Measurements from ENCODE around the gene ZNF724. TPM values are rescaled to one million over a fixed set of nuclear protein-coding genes. Genes with fewer than 3 reads are reported as not detected.
"Not testable (repeated sequence)": the region's sequence is repeated elsewhere in the genome, so short reads cannot be mapped to it uniquely, and the experiment has no call there.

Gene ZNF724
- total RNA-seq, 5 donors from 2014 or later (not counting 1 experiment from before 2014, with no cell fraction given): 3.3 to 6.5 (median 6.0) TPM

GRCh38 chr19:23259961-23260360 is 9.8 kb upstream of the ZNF724 start:
- Mint-ChIP-seq H3K4me1 (no peaks in the 10 kb centered on the region), H3K27ac (no peak overlapping the region), H3K4me3 (no peak overlapping the region), H3K27me3 (no peaks in the 10 kb centered on the region), H3K9me3 (no peaks in the 10 kb centered on the region), H3K36me3 (peaks cover 47% of the 10 kb centered on the region)
- DNase-seq: no peak
- H3K9me3 ChIP-seq: no peaks in the 10 kb centered on the region
- H3K4me3 ChIP-seq (ENCODE audit: control insufficient read depth in 1 of 2, extremely low read depth in 1 of 2, low read length in 1 of 2): no peak overlapping the region
- CTCF ChIA-PET: no interaction called here
- H3K4me1 ChIP-seq (ENCODE audit: control insufficient read depth in 1 of 2, extremely low read depth in 1 of 2, insufficient read depth in 2 of 2, low read length in 2 of 2): no peaks in the 10 kb centered on the region
- no peaks in the 10 kb centered on the region for H3K27me3 ChIP-seq (replicated peaks in 1 of 2; ENCODE audit: control insufficient read depth in 2 of 2, extremely low read depth in 1 of 2, insufficient read depth in 2 of 2, low read length in 1 of 2)
- ATAC-seq (replicated peaks in 1 of 4): no peak
- no peak overlapping the region for H3K27ac ChIP-seq (ENCODE audit: low read length)
- POLR2A ChIA-PET: no interaction called here
- H3K36me3 ChIP-seq (ENCODE audit: control insufficient read depth in 2 of 2, extremely low read depth in 1 of 2, insufficient read depth in 1 of 2, low read length in 1 of 2): peaks cover 9 to 26% of the 10 kb centered on the region in 2 donors
- WGBS (ENCODE audit: insufficient coverage): 84% methylated on average over 2 of the region's 2 CpGs

GRCh38 chr19:23255700-23256099 is 5.5 kb upstream of the ZNF724 start:
- peak overlapping the region in 1 of 2 donors; percentile 53 for H3K27ac Mint-ChIP-seq
- WGBS (ENCODE audit: insufficient coverage): 100% methylated on average over 3 of the region's 4 CpGs
- ATAC-seq (replicated peaks in 1 of 4) (no peak), DNase-seq (no peak)
- no peaks in the 10 kb centered on the region for H3K27me3 ChIP-seq (replicated peaks in 1 of 2; ENCODE audit: control insufficient read depth in 2 of 2, extremely low read depth in 1 of 2, insufficient read depth in 2 of 2, low read length in 1 of 2)
- no peaks in the 10 kb centered on the region for H3K27me3 Mint-ChIP-seq
- H3K4me3 Mint-ChIP-seq: no peak overlapping the region
- H3K4me1 ChIP-seq (ENCODE audit: control insufficient read depth in 1 of 2, extremely low read depth in 1 of 2, insufficient read depth in 2 of 2, low read length in 2 of 2): no peaks in the 10 kb centered on the region
- H3K9me3 ChIP-seq: no peaks in the 10 kb centered on the region
- H3K27ac ChIP-seq (ENCODE audit: low read length): no peak overlapping the region
- peaks cover 20% of the 10 kb centered on the region for H3K36me3 Mint-ChIP-seq
- no peaks in the 10 kb centered on the region for H3K9me3 Mint-ChIP-seq
- H3K36me3 ChIP-seq (ENCODE audit: control insufficient read depth in 2 of 2, extremely low read depth in 1 of 2, insufficient read depth in 1 of 2, low read length in 1 of 2): peaks cover 9 to 17% of the 10 kb centered on the region in 2 donors
- CTCF ChIA-PET: no interaction called here
- no peak overlapping the region for H3K4me3 ChIP-seq (ENCODE audit: control insufficient read depth in 1 of 2, extremely low read depth in 1 of 2, low read length in 1 of 2)
- no peaks in the 10 kb centered on the region for H3K4me1 Mint-ChIP-seq
- POLR2A ChIA-PET: no interaction called here

- Mint-ChIP-seq H3K27me3 (no peaks in the 10 kb centered on the region), H3K27ac (peak overlapping the region; percentile 4 to 12), H3K4me3 (no peak overlapping the region), H3K36me3 (peaks cover 7% of the 10 kb centered on the region), H3K4me1 (peaks cover 5 to 8% (median 8%) of the 10 kb centered on the region in 3 donors), H3K9me3 (no peaks in the 10 kb centered on the region)
- DNase-seq (no peak), ATAC-seq (replicated peaks in 1 of 4) (no peak)
- Histone ChIP-seq H3K36me3 (ENCODE audit: control insufficient read depth in 2 of 2, extremely low read depth in 1 of 2, insufficient read depth in 1 of 2, low read length in 1 of 2) (peaks cover 5 to 7% of the 10 kb centered on the region in 2 donors), H3K27me3 (replicated peaks in 1 of 2; ENCODE audit: control insufficient read depth in 2 of 2, extremely low read depth in 1 of 2, insufficient read depth in 2 of 2, low read length in 1 of 2) (no peaks in the 10 kb centered on the region), H3K4me1 (ENCODE audit: control insufficient read depth in 1 of 2, extremely low read depth in 1 of 2, insufficient read depth in 2 of 2, low read length in 2 of 2) (peaks cover 2 to 6% of the 10 kb centered on the region in 2 experiments), H3K27ac (ENCODE audit: low read length) (no peak overlapping the region), H3K4me3 (ENCODE audit: control insufficient read depth in 1 of 2, extremely low read depth in 1 of 2, low read length in 1 of 2) (no peak overlapping the region), H3K9me3 (no peaks in the 10 kb centered on the region)
- WGBS (ENCODE audit: insufficient coverage): 75% methylated on average over 4 of the region's 5 CpGs
- ChIA-PET POLR2A (no interaction called here), CTCF (no interaction called here)
These were observed 4.1 kb upstream of the ZNF724 start for GRCh38 chr19:23254141-23254910.

GRCh38 chr19:23253256-23253655 is 3.1 kb upstream of the ZNF724 start:
- H3K4me1 Mint-ChIP-seq: peaks cover 8 to 14% (median 9%) of the 10 kb centered on the region in 3 donors
- 57% methylated on average over 1 of the region's 3 CpGs for WGBS (ENCODE audit: insufficient coverage)
- H3K9me3 Mint-ChIP-seq; ATAC-seq (replicated peaks in 1 of 4); H3K4me3 Mint-ChIP-seq; H3K4me3 ChIP-seq (ENCODE audit: control insufficient read depth in 1 of 2, extremely low read depth in 1 of 2, low read length in 1 of 2); H3K27me3 ChIP-seq (replicated peaks in 1 of 2; ENCODE audit: control insufficient read depth in 2 of 2, extremely low read depth in 1 of 2, insufficient read depth in 2 of 2, low read length in 1 of 2); H3K27me3 Mint-ChIP-seq; H3K36me3 Mint-ChIP-seq; H3K9me3 ChIP-seq; CTCF ChIA-PET; H3K27ac ChIP-seq (ENCODE audit: low read length); H3K27ac Mint-ChIP-seq; DNase-seq; H3K36me3 ChIP-seq (ENCODE audit: control insufficient read depth in 2 of 2, extremely low read depth in 1 of 2, insufficient read depth in 1 of 2, low read length in 1 of 2); POLR2A ChIA-PET; H3K4me1 ChIP-seq (ENCODE audit: control insufficient read depth in 1 of 2, extremely low read depth in 1 of 2, insufficient read depth in 2 of 2, low read length in 2 of 2): not testable (repeated sequence)

- DNase-seq (no peak), ATAC-seq (replicated peaks in 1 of 4) (no peak)
- Histone ChIP-seq H3K4me1 (ENCODE audit: control insufficient read depth in 1 of 2, extremely low read depth in 1 of 2, insufficient read depth in 2 of 2, low read length in 2 of 2) (no peaks in the 10 kb centered on the region), H3K9me3 (peaks cover 4% of the 10 kb centered on the region), H3K36me3 (ENCODE audit: control insufficient read depth in 2 of 2, extremely low read depth in 1 of 2, insufficient read depth in 1 of 2, low read length in 1 of 2) (peaks cover 0 to 6% of the 10 kb centered on the region in 2 donors), H3K27ac (ENCODE audit: low read length) (no peak overlapping the region), H3K27me3 (replicated peaks in 1 of 2; ENCODE audit: control insufficient read depth in 2 of 2, extremely low read depth in 1 of 2, insufficient read depth in 2 of 2, low read length in 1 of 2) (no peaks in the 10 kb centered on the region), H3K4me3 (ENCODE audit: control insufficient read depth in 1 of 2, extremely low read depth in 1 of 2, low read length in 1 of 2) (no peak overlapping the region)
- H3K4me3 Mint-ChIP-seq: no peak overlapping the region
- 100% methylated on average over 1 of the region's 1 CpG for WGBS (ENCODE audit: insufficient coverage)
- no peaks in the 10 kb centered on the region for H3K27me3 Mint-ChIP-seq
- H3K9me3 Mint-ChIP-seq: peaks cover 20 to 29% (median 22%) of the 10 kb centered on the region in 3 donors
- ChIA-PET POLR2A (no interaction called here), CTCF (no interaction called here)
- H3K27ac Mint-ChIP-seq: no peak overlapping the region
- peaks cover 0 to 7% (median 0%) of the 10 kb centered on the region in 3 donors for H3K4me1 Mint-ChIP-seq
- peaks cover 58% of the 10 kb centered on the region for H3K36me3 Mint-ChIP-seq
These were observed 8.8 kb downstream of the ZNF724 start for GRCh38 chr19:23241419-23241818.

GRCh38 chr19:23222998-23223652 is 27.1 kb downstream of the ZNF724 start:
- ATAC-seq (replicated peaks in 1 of 4): no peak
- Mint-ChIP-seq H3K27ac (no peak overlapping the region), H3K36me3 (peaks cover 56% of the 10 kb centered on the region), H3K9me3 (peaks cover 20 to 38% (median 33%) of the 10 kb centered on the region in 3 donors), H3K4me1 (no peaks in the 10 kb centered on the region), H3K27me3 (no peaks in the 10 kb centered on the region), H3K4me3 (no peak overlapping the region)
- POLR2A ChIA-PET: interaction anchor here in 1 of 2 donors (0.6 kb wide), 1 partner anchor 153 kb away, joined by 5 read pairs; no protein-coding TSS in a partner anchor
- Histone ChIP-seq H3K4me1 (ENCODE audit: control insufficient read depth in 1 of 2, extremely low read depth in 1 of 2, insufficient read depth in 2 of 2, low read length in 2 of 2) (no peaks in the 10 kb centered on the region), H3K36me3 (ENCODE audit: control insufficient read depth in 2 of 2, extremely low read depth in 1 of 2, insufficient read depth in 1 of 2, low read length in 1 of 2) (peaks cover 5 to 16% of the 10 kb centered on the region in 2 donors), H3K27me3 (replicated peaks in 1 of 2; ENCODE audit: control insufficient read depth in 2 of 2, extremely low read depth in 1 of 2, insufficient read depth in 2 of 2, low read length in 1 of 2) (no peaks in the 10 kb centered on the region), H3K4me3 (ENCODE audit: control insufficient read depth in 1 of 2, extremely low read depth in 1 of 2, low read length in 1 of 2) (no peak overlapping the region), H3K27ac (ENCODE audit: low read length) (no peak overlapping the region), H3K9me3 (peaks cover 19% of the 10 kb centered on the region)
- CTCF ChIA-PET: interaction anchor here in 1 of 2 donors (0.7 kb wide), 1 partner anchor 17 kb away, joined by 4 read pairs; no protein-coding TSS in a partner anchor
- DNase-seq: no peak
- WGBS (ENCODE audit: insufficient coverage): no CpG with 5 or more reads among the region's 3 CpGs

All from T-cell (primary cell).